GM18858 (cell line): Measurements from ENCODE around the gene TMCC1.
"Not testable (repeated sequence)": the region's sequence is repeated elsewhere in the genome, so short reads cannot be mapped to it uniquely, and the experiment has no call there.

ENCODE experiments used
- ATAC-seq: cut with Tn5 transposase; IDR thresholded peaks from one replicate; pipeline ENCODE4 v1.9.1; 2021; ENCODE audit not compliant: unreplicated experiment

The TMCC1 gene

GRCh38 chr3:129837065-129837642, 56.4 kb downstream of the TMCC1 start:
- ATAC-seq: no peak

- no peak for ATAC-seq
Measured at GRCh38 chr3:129836381-129837064, 57.0 kb downstream of the TMCC1 start.

- ATAC-seq: no peak
Measured at GRCh38 chr3:129835198-129835597, 58.3 kb downstream of the TMCC1 start.

GRCh38 chr3:129834580-129834979, 58.9 kb downstream of the TMCC1 start:
- no peak for ATAC-seq

GRCh38 chr3:129831942-129832341, 61.6 kb downstream of the TMCC1 start:
- not testable (repeated sequence) for ATAC-seq

GRCh38 chr3:129831503-129831902, 62.0 kb downstream of the TMCC1 start:
- no peak for ATAC-seq

GRCh38 chr3:129829640-129830039, 63.9 kb downstream of the TMCC1 start:
- no peak for ATAC-seq

GRCh38 chr3:129827765-129828164, 65.7 kb downstream of the TMCC1 start:
- ATAC-seq: no peak

- no peak for ATAC-seq
Measured at GRCh38 chr3:129824926-129825541, 68.5 kb downstream of the TMCC1 start.

- ATAC-seq: no peak
Measured at GRCh38 chr3:129822679-129823078, 70.8 kb downstream of the TMCC1 start.

- ATAC-seq: no peak
Measured at GRCh38 chr3:129822241-129822640, 71.3 kb downstream of the TMCC1 start.

GRCh38 chr3:129820587-129820986, 72.9 kb downstream of the TMCC1 start:
- no peak for ATAC-seq

GRCh38 chr3:129812589-129812988, 80.9 kb downstream of the TMCC1 start:
- no peak for ATAC-seq

- ATAC-seq: no peak
Measured at GRCh38 chr3:129809297-129809696, 84.2 kb downstream of the TMCC1 start.

GRCh38 chr3:129796146-129796545, 97.4 kb downstream of the TMCC1 start:
- no peak for ATAC-seq

- no peak for ATAC-seq
Measured at GRCh38 chr3:129795186-129796010, 98.1 kb downstream of the TMCC1 start.

- ATAC-seq: no peak
Measured at GRCh38 chr3:129794311-129795185, 99.0 kb downstream of the TMCC1 start.

- no peak for ATAC-seq
Measured at GRCh38 chr3:129793942-129794310, 99.6 kb downstream of the TMCC1 start.

- ATAC-seq: no peak
Measured at GRCh38 chr3:129793319-129793718, 100.2 kb downstream of the TMCC1 start.

GRCh38 chr3:129783470-129783869, 110.0 kb downstream of the TMCC1 start:
- no peak for ATAC-seq

- ATAC-seq: no peak
Measured at GRCh38 chr3:129778871-129779270, 114.6 kb downstream of the TMCC1 start.
